ENCODE measurements around the gene P3H2. TPM values are rescaled to one million over a fixed set of nuclear protein-coding genes. Genes with fewer than 3 reads are reported as not detected.

Gene P3H2
- total RNA-seq, 2 experiments from 2014 or later, result not detected

- Mint-ChIP-seq H3K9me3 (ENCODE audit: low read depth) (no peaks in the 10 kb centered on the region), H3K36me3 (no peaks in the 10 kb centered on the region), H3K4me1 (no peaks in the 10 kb centered on the region), H3K27ac (no peak overlapping the region), H3K27me3 (peaks cover 8% of the 10 kb centered on the region), H3K4me3 (no peak overlapping the region)
- CTCF ChIA-PET, result no interaction called here
- DNase-seq, result no peak
- ATAC-seq, result no peak
These were observed 75.7 kb downstream of the P3H2 start for GRCh38 chr3:190044974-190045373.

GRCh38 chr3:190044142-190044541 is 76.6 kb downstream of the P3H2 start:
- Mint-ChIP-seq H3K36me3 (no peaks in the 10 kb centered on the region), H3K4me3 (no peak overlapping the region), H3K27me3 (peaks cover 10% of the 10 kb centered on the region), H3K27ac (no peak overlapping the region), H3K9me3 (ENCODE audit: low read depth) (no peaks in the 10 kb centered on the region), H3K4me1 (no peaks in the 10 kb centered on the region)
- ATAC-seq, result no peak
- CTCF ChIA-PET, result no interaction called here
- DNase-seq, result no peak

DNA sequence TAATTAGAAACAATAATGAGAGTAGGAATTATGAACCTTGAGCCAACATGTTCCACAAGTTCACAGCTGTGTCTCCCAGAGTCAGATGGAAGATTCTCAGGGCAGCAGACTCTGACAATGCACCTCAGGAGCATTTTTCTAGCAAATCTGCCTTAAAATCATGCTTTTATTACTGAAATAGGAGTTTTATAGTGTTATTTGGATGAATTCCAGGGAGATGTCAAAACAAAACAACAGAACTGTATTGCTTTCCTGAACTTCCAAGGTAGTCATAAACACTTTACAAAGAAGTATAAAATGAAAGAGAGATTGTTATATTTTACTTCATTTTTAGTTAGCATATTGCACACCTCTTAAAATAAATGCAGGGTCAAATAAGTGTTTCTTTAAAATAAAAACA is 77.0 kb downstream of the P3H2 start:
- no peak for DNase-seq
- Mint-ChIP-seq H3K4me1 (no peaks in the 10 kb centered on the region), H3K27me3 (peaks cover 10% of the 10 kb centered on the region), H3K4me3 (no peak overlapping the region), H3K9me3 (ENCODE audit: low read depth) (no peaks in the 10 kb centered on the region), H3K36me3 (no peaks in the 10 kb centered on the region), H3K27ac (no peak overlapping the region)
- no peak for ATAC-seq
- CTCF ChIA-PET, result no interaction called here

DNA sequence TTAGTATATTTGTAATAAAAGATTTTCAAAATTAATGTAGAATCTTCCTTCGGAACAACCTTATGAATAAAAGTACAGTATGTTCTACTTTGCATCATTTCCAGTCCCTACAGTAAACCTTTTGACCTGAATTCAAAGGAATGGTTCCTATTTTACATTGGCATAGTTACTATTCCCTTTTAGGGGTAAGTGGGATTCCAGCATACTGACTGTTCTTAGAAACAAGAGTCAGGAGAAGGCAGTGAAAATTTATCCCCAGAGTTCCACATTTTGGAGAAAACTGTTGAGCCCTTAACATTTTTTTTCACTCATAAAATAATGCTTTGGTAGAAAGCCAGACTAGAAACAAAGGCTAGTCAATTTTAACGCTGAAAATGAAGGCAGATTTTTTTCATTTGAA is 78.1 kb downstream of the P3H2 start:
- Mint-ChIP-seq H3K4me3 (no peak overlapping the region), H3K36me3 (no peaks in the 10 kb centered on the region), H3K27ac (no peak overlapping the region), H3K9me3 (ENCODE audit: low read depth) (no peaks in the 10 kb centered on the region), H3K27me3 (peaks cover 8% of the 10 kb centered on the region), H3K4me1 (no peaks in the 10 kb centered on the region)
- DNase-seq, result no peak
- CTCF ChIA-PET, result no interaction called here
- ATAC-seq, result no peak

GRCh38 chr3:190041333-190042041 is 79.2 kb downstream of the P3H2 start:
- H3K9me3 Mint-ChIP-seq (ENCODE audit: low read depth), result no peaks in the 10 kb centered on the region
- no peak for ATAC-seq
- CTCF ChIA-PET, result no interaction called here
- no peak for DNase-seq
- H3K27ac Mint-ChIP-seq, result no peak overlapping the region
- H3K27me3 Mint-ChIP-seq, result peaks cover 11% of the 10 kb centered on the region
- H3K4me1 Mint-ChIP-seq, result no peaks in the 10 kb centered on the region
- H3K36me3 Mint-ChIP-seq, result no peaks in the 10 kb centered on the region
- no peak overlapping the region for H3K4me3 Mint-ChIP-seq

DNA sequence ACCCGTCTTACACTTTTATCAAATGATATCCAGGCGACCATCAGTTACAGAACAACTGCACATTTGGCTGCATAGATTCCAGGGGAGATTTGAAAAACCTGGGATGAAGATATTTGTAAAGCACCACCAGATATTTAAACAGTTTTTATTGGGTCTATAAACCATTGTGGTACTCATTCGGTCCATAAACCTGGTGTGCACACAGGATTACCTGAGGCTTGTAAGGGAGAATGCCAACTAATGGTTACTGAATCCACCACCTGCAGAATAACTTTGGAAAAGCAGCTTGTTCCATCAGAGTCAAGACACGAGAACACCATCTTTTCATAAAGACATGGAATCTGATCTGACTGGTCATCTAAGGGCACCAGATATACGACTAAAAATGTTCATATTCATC is 80.6 kb downstream of the P3H2 start:
- Mint-ChIP-seq H3K27ac (no peak overlapping the region), H3K4me3 (no peak overlapping the region), H3K36me3 (no peaks in the 10 kb centered on the region), H3K9me3 (ENCODE audit: low read depth) (no peaks in the 10 kb centered on the region), H3K4me1 (no peaks in the 10 kb centered on the region), H3K27me3 (peaks cover 11% of the 10 kb centered on the region)
- CTCF ChIA-PET, result no interaction called here
- ATAC-seq (no peak), DNase-seq (no peak)

GRCh38 chr3:190038050-190038933 is 82.4 kb downstream of the P3H2 start:
- DNase-seq (no peak), ATAC-seq (no peak)
- H3K4me1 Mint-ChIP-seq, result no peaks in the 10 kb centered on the region
- peaks cover 11% of the 10 kb centered on the region for H3K27me3 Mint-ChIP-seq
- CTCF ChIA-PET, result no interaction called here
- no peak overlapping the region for H3K27ac Mint-ChIP-seq
- no peaks in the 10 kb centered on the region for H3K36me3 Mint-ChIP-seq
- no peak overlapping the region for H3K4me3 Mint-ChIP-seq
- H3K9me3 Mint-ChIP-seq (ENCODE audit: low read depth), result no peaks in the 10 kb centered on the region

GRCh38 chr3:190036631-190037030 is 84.1 kb downstream of the P3H2 start:
- CTCF ChIA-PET, result no interaction called here
- no peak for DNase-seq
- H3K27ac Mint-ChIP-seq, result no peak overlapping the region

DNA sequence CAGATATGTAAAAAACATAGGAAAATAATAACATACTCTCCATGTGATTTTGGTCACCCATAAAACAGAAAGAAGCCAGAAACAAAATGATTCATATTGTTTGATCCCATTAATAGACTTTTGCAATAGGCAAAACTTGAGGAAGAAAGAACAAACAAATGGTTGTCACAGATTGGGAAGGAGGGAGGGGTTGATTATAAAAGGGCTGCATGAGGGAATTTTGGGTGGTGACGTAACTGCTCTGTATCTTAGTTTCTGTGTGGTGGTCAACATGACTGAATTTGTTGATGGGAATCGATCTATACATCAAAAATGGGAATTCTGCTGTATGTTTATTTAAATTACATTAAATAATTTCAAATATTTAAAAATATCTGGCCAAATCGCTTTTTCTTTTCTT is 86.3 kb downstream of the P3H2 start:
- no peaks in the 10 kb centered on the region for H3K4me1 Mint-ChIP-seq
- DNase-seq, result no peak
- ATAC-seq, result no peak
- H3K27ac Mint-ChIP-seq, result no peak overlapping the region
- H3K36me3 Mint-ChIP-seq, result no peaks in the 10 kb centered on the region
- H3K27me3 Mint-ChIP-seq, result peaks cover 3% of the 10 kb centered on the region
- H3K9me3 Mint-ChIP-seq (ENCODE audit: low read depth), result no peaks in the 10 kb centered on the region
- CTCF ChIA-PET, result no interaction called here
- H3K4me3 Mint-ChIP-seq, result no peak overlapping the region

More at GRCh38 chr3:190036631-190037030, 84.1 kb downstream of the P3H2 start:
- no peaks in the 10 kb centered on the region for H3K36me3 Mint-ChIP-seq
- no peak overlapping the region for H3K4me3 Mint-ChIP-seq
- H3K4me1 Mint-ChIP-seq, result no peaks in the 10 kb centered on the region
- ATAC-seq, result no peak
- H3K9me3 Mint-ChIP-seq (ENCODE audit: low read depth), result no peaks in the 10 kb centered on the region
- peaks cover 7% of the 10 kb centered on the region for H3K27me3 Mint-ChIP-seq

GRCh38 chr3:190032923-190033322 is 87.8 kb downstream of the P3H2 start:
- DNase-seq, result no peak
- Mint-ChIP-seq H3K4me1 (no peaks in the 10 kb centered on the region), H3K27me3 (peaks cover 4% of the 10 kb centered on the region), H3K4me3 (no peak overlapping the region), H3K9me3 (ENCODE audit: low read depth) (no peaks in the 10 kb centered on the region), H3K36me3 (no peaks in the 10 kb centered on the region), H3K27ac (no peak overlapping the region)
- no peak for ATAC-seq
- CTCF ChIA-PET, result no interaction called here

GRCh38 chr3:190031887-190032752 is 88.6 kb downstream of the P3H2 start:
- no peak for DNase-seq
- ATAC-seq, result no peak
- Mint-ChIP-seq H3K4me3 (no peak overlapping the region), H3K9me3 (ENCODE audit: low read depth) (no peaks in the 10 kb centered on the region), H3K36me3 (no peaks in the 10 kb centered on the region), H3K27ac (no peak overlapping the region), H3K27me3 (peaks cover 5% of the 10 kb centered on the region), H3K4me1 (no peaks in the 10 kb centered on the region)
- CTCF ChIA-PET, result interaction anchor here (0.7 kb wide), 1 partner anchor 154 kb away, joined by 3 read pairs; no protein-coding TSS in a partner anchor

GRCh38 chr3:190027116-190027515 is 93.6 kb downstream of the P3H2 start:
- H3K9me3 Mint-ChIP-seq (ENCODE audit: low read depth), result no peaks in the 10 kb centered on the region
- no peak overlapping the region for H3K4me3 Mint-ChIP-seq
- H3K27ac Mint-ChIP-seq, result no peak overlapping the region
- CTCF ChIA-PET, result no interaction called here
- DNase-seq (no peak), ATAC-seq (no peak)
- peaks cover 3% of the 10 kb centered on the region for H3K27me3 Mint-ChIP-seq
- no peaks in the 10 kb centered on the region for H3K36me3 Mint-ChIP-seq
- H3K4me1 Mint-ChIP-seq, result no peaks in the 10 kb centered on the region

GRCh38 chr3:190026154-190026553 is 94.5 kb downstream of the P3H2 start:
- CTCF ChIA-PET, result no interaction called here
- Mint-ChIP-seq H3K36me3 (no peaks in the 10 kb centered on the region), H3K27me3 (peaks cover 3% of the 10 kb centered on the region), H3K4me1 (no peaks in the 10 kb centered on the region), H3K9me3 (ENCODE audit: low read depth) (no peaks in the 10 kb centered on the region), H3K27ac (no peak overlapping the region), H3K4me3 (no peak overlapping the region)
- ATAC-seq (no peak), DNase-seq (no peak)
